DOHH2 (cell line): ENCODE results near the gene MIA.

Experiments used
- H3F3A ChIP-seq: fragments of 200-600 bp; sonication (generic), shearing (Covaris generic); 2 replicates; pipeline ENCODE4 v1.6.0; 2016; ENCODE audit warnings: antibody characterized with exemption, mild to moderate bottlenecking; ENCODE audit not compliant: control insufficient read depth, insufficient read depth
- H3K27ac ChIP-seq: fragments of 200-600 bp; sonication (generic); 2 replicates; pipeline ENCODE4 v1.5.1; 2014; ENCODE audit warnings: low read depth, mild to moderate bottlenecking, low read length, moderate library complexity
- H3K27me3 ChIP-seq: fragments of 200-600 bp; sonication (generic); 2 replicates; pipeline ENCODE4 v1.6.1; 2014; ENCODE audit warnings: mild to moderate bottlenecking, low read length, mixed read lengths; ENCODE audit not compliant: control insufficient read depth
- H3K36me3 ChIP-seq: fragments of 200-600 bp; sonication (generic); 2 replicates; pipeline ENCODE4 v1.6.1; 2014; ENCODE audit warnings: mild to moderate bottlenecking, low read length, moderate library complexity, mixed read lengths; ENCODE audit not compliant: control insufficient read depth
- H3K4me1 ChIP-seq: fragments of 200-600 bp; sonication (generic); 2 replicates; pipeline ENCODE4 v1.6.1; 2014; ENCODE audit warnings: mild to moderate bottlenecking, low read length, mixed read lengths; ENCODE audit not compliant: control insufficient read depth
- H3K4me2 ChIP-seq: fragments of 200-600 bp; sonication (generic); 2 replicates; pipeline ENCODE4 v1.6.0; 2014; ENCODE audit warnings: mild to moderate bottlenecking, low read length, moderate library complexity
- H3K4me3 ChIP-seq: fragments of 200-600 bp; sonication (generic); 2 replicates; pipeline ENCODE4 v1.5.1; 2014; ENCODE audit warnings: mild to moderate bottlenecking, low read length, mixed read lengths
- H3K79me2 ChIP-seq: fragments of 200-600 bp; sonication (generic); 2 replicates; pipeline ENCODE4 v1.6.1; 2014; ENCODE audit warnings: mild to moderate bottlenecking, low read length, mixed read lengths; ENCODE audit not compliant: control insufficient read depth
- H3K9me2 ChIP-seq: fragments of 200-600 bp; sonication (generic); replicated peaks from 2 replicates; pipeline ENCODE4 v1.6.1; 2014; ENCODE audit warnings: mild to moderate bottlenecking, low read length, mixed read lengths; ENCODE audit not compliant: control insufficient read depth
- H3K9me3 ChIP-seq: fragments of 200-600 bp; sonication (generic); 2 replicates; pipeline ENCODE4 v1.6.1; 2014; ENCODE audit warnings: antibody characterized with exemption, low read length, mixed read lengths; ENCODE audit not compliant: control insufficient read depth, insufficient read depth
- H4K20me1 ChIP-seq: fragments of 200-600 bp; sonication (generic); 2 replicates; pipeline ENCODE4 v1.6.0; 2014; ENCODE audit warnings: low read depth, mild to moderate bottlenecking, antibody characterized with exemption, low read length, moderate library complexity; ENCODE audit not compliant: control insufficient read depth, insufficient read depth
- EZH2phosphoT487 ChIP-seq: fragments of 200-600 bp; sonication (generic); IDR thresholded peaks from 2 replicates; pipeline ENCODE4 v1.6.1; 2017; ENCODE audit warnings: borderline replicate concordance, mild to moderate bottlenecking, antibody characterized with exemption, low read length, moderate library complexity, mixed read lengths
- TF ChIP-seq, protein P1 (sequence below): fragments of 200-600 bp; sonication (generic); IDR thresholded peaks from one replicate; pipeline ENCODE4 v1.5.1; 2014; ENCODE audit warnings: antibody characterized with exemption, mild to moderate bottlenecking, low read depth, low read length; ENCODE audit not compliant: poor library complexity, severe bottlenecking

MIA gene

DNA sequence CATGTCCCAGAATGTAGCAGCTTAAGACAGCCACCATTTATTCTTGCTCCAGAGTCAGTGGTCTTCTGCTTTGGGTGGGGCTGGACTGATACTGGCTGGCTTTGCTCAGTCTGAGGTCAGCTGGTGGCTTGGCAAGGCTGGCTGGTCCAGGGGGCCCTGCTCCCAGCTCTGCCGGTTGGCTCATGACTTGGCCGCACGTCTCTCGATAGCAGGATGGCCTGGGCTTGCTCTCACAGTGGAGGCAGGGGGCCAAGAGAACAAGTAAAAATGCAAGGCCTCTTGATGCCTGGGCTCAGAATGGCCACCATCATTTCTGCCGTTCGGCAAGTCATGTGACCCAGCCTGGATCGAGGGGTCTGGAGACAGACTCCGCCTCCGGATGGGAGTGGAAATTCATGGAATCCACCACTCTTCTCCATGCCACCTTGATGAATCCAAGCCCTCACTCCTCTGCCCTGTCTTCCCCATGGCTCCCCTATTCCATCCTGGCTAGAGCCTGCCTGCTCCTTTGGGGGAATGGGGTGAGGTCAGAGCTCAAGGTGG, 38.1 kb upstream of the MIA start:
- no peaks in the 10 kb centered on the region for H3K9me3 ChIP-seq
- 0 out of 2 replicates have a peak, but pooled peaks cover 3% of the 10 kb centered on the region for H3K36me3 ChIP-seq
- H3K4me1 ChIP-seq: no peaks in the 10 kb centered on the region
- H3K4me2 ChIP-seq: no peak overlapping the region
- H3K4me3 ChIP-seq: no peak overlapping the region
- no peaks in the 10 kb centered on the region for H3F3A ChIP-seq
- TF ChIP-seq, protein P1, sequence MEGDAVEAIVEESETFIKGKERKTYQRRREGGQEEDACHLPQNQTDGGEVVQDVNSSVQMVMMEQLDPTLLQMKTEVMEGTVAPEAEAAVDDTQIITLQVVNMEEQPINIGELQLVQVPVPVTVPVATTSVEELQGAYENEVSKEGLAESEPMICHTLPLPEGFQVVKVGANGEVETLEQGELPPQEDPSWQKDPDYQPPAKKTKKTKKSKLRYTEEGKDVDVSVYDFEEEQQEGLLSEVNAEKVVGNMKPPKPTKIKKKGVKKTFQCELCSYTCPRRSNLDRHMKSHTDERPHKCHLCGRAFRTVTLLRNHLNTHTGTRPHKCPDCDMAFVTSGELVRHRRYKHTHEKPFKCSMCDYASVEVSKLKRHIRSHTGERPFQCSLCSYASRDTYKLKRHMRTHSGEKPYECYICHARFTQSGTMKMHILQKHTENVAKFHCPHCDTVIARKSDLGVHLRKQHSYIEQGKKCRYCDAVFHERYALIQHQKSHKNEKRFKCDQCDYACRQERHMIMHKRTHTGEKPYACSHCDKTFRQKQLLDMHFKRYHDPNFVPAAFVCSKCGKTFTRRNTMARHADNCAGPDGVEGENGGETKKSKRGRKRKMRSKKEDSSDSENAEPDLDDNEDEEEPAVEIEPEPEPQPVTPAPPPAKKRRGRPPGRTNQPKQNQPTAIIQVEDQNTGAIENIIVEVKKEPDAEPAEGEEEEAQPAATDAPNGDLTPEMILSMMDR: no peak
- TF ChIP-seq EZH2phosphoT487: no peak
- H3K27me3 ChIP-seq: no peaks in the 10 kb centered on the region
- no peaks in the 10 kb centered on the region for H3K79me2 ChIP-seq
- no peaks in the 10 kb centered on the region for H4K20me1 ChIP-seq
- H3K27ac ChIP-seq: no peak overlapping the region
- H3K9me2 ChIP-seq: no peaks in the 10 kb centered on the region

GRCh38 chr19:40739030-40739839, 36.1 kb upstream of the MIA start:
- H3K9me2 ChIP-seq: no peaks in the 10 kb centered on the region
- TF ChIP-seq, protein P1: no peak
- no peaks in the 10 kb centered on the region for H3K4me1 ChIP-seq
- 0 out of 2 replicates have a peak, but pooled peaks cover 3% of the 10 kb centered on the region for H3K36me3 ChIP-seq
- no peak overlapping the region for H3K4me3 ChIP-seq
- H3K27me3 ChIP-seq: no peaks in the 10 kb centered on the region
- H3K27ac ChIP-seq: no peak overlapping the region
- H3K79me2 ChIP-seq: no peaks in the 10 kb centered on the region
- H3F3A ChIP-seq: no peaks in the 10 kb centered on the region
- H3K4me2 ChIP-seq: no peak overlapping the region
- no peaks in the 10 kb centered on the region for H3K9me3 ChIP-seq
- no peaks in the 10 kb centered on the region for H4K20me1 ChIP-seq

GRCh38 chr19:40739871-40740703, 35.2 kb upstream of the MIA start:
- TF ChIP-seq, protein P1: no peak
- no peak for TF ChIP-seq EZH2phosphoT487
- H3K9me2 ChIP-seq: no peaks in the 10 kb centered on the region
- H3K27ac ChIP-seq: no peak overlapping the region
- H3K4me1 ChIP-seq: no peaks in the 10 kb centered on the region
- no peaks in the 10 kb centered on the region for H3K79me2 ChIP-seq
- no peaks in the 10 kb centered on the region for H4K20me1 ChIP-seq
- H3K27me3 ChIP-seq: no peaks in the 10 kb centered on the region
- no peak overlapping the region for H3K4me3 ChIP-seq
- no peaks in the 10 kb centered on the region for H3K9me3 ChIP-seq
- 0 out of 2 replicates have a peak, but pooled peaks cover 3% of the 10 kb centered on the region for H3K36me3 ChIP-seq
- no peaks in the 10 kb centered on the region for H3F3A ChIP-seq
- no peak overlapping the region for H3K4me2 ChIP-seq
